Measurements from ENCODE around the gene CNOT10.

The CNOT10 gene

GRCh38 chr3:32819551-32820348, 134.8 kb downstream of the CNOT10 start:
- no peak for TF ChIP-seq ZFX (IDR thresholded peaks at IDR 0.05; ENCODE audit: borderline replicate concordance)
- no peak overlapping the region for H3K27ac ChIP-seq

GRCh38 chr3:32820430-32820829, 135.4 kb downstream of the CNOT10 start:
- H3K27ac ChIP-seq = no peak overlapping the region
- no peak for TF ChIP-seq CTCF (IDR thresholded peaks at IDR 0.05)
- no peak for TF ChIP-seq ZFX (IDR thresholded peaks at IDR 0.05; ENCODE audit: borderline replicate concordance)

- TF ChIP-seq CTCF (IDR thresholded peaks at IDR 0.05) = no peak
- TF ChIP-seq ZFX (IDR thresholded peaks at IDR 0.05; ENCODE audit: borderline replicate concordance) = no peak
- no peak overlapping the region for H3K27ac ChIP-seq
Observed at GRCh38 chr3:32820971-32821685, 136.1 kb downstream of the CNOT10 start.

- no peak for TF ChIP-seq ZFX (IDR thresholded peaks at IDR 0.05; ENCODE audit: borderline replicate concordance)
- no peak for TF ChIP-seq CTCF (IDR thresholded peaks at IDR 0.05)
- H3K27ac ChIP-seq = no peak overlapping the region
Observed at GRCh38 chr3:32821686-32822296, 136.8 kb downstream of the CNOT10 start.

GRCh38 chr3:32822609-32823498, 137.9 kb downstream of the CNOT10 start:
- no peak for TF ChIP-seq ZFX (IDR thresholded peaks at IDR 0.05; ENCODE audit: borderline replicate concordance)
- TF ChIP-seq CTCF (IDR thresholded peaks at IDR 0.05) = no peak
- no peak overlapping the region for H3K27ac ChIP-seq

All from 22Rv1 (cell line).